Motor neuron (in vitro differentiated cells): ENCODE data around the gene PNMA8C. TPM values are rescaled to one million over a fixed set of nuclear protein-coding genes. Genes with fewer than 3 reads are reported as not detected.
A peak's percentile ranks its signal among the peaks of the same experiment; 100 is the strongest.

Experiments
- ATAC-seq, 8 experiments: fragments of 200-7000 bp; cut with Tn5 transposase; replicated peaks in 6 of 8; 2 replicates each; pipeline ENCODE4 v1.8.0; 2021; ENCODE audit warnings: mild to moderate bottlenecking in 8 of 8, moderate library complexity in 8 of 8
- H3K27ac ChIP-seq, 2 donors: fragments of 250-450 bp; sonication (Bioruptor Pico); 2 replicates each; pipeline ENCODE4 v1.9.0; 2021; ENCODE audit warnings: antibody characterized with exemption in 2 of 2, mild to moderate bottlenecking in 2 of 2, moderate library complexity in 1 of 2
- H3K4me1 ChIP-seq, 2 donors: fragments of 250-450 bp; sonication (Bioruptor Pico); replicated peaks in 1 of 2; 2 replicates each; pipeline ENCODE4 v1.6.1; 2021; ENCODE audit warnings: antibody characterized with exemption in 2 of 2, mild to moderate bottlenecking in 2 of 2, moderate library complexity in 1 of 2
- H3K4me3 ChIP-seq, 5 donors: fragments of 250-450 bp; sonication (Bioruptor Pico); 2 replicates each; pipeline ENCODE4 v1.9.0; 2021; ENCODE audit warnings: antibody characterized with exemption in 5 of 5, mild to moderate bottlenecking in 5 of 5, moderate library complexity in 4 of 5
- WGBS, 10 experiments: fragments of 450-650 bp; shearing (Covaris generic); methylation state at CpG; one replicate each; pipeline ENCODE4 v1.0.0; 2022; 5-methylcytosine and 5-hydroxymethylcytosine counted together
- in situ Hi-C, 9 experiments: fragments of 400-800 bp; cut with MboI; loops; one replicate each; pipeline ENCODE4 v1.15.0; 2021; ENCODE audit warnings: low sequenced_read_pairs in 9 of 9, low pct_unique_long_range_greater_than_20kb in 2 of 9; ENCODE audit not compliant: unreplicated experiment in 9 of 9
- total RNA-seq, 8 experiments: library from RNA; unstranded; fragments of 300-600 nt; gene quantifications; 2 replicates each; pipeline versions ENCODE4 v1.2.3 to v1.2.4, GENCODE V29; 2022

Gene PNMA8C
- total RNA-seq, 8 experiments from 2014 or later = 0.31 to 38.1 (median 22.2) TPM; not detected in 1

DNA sequence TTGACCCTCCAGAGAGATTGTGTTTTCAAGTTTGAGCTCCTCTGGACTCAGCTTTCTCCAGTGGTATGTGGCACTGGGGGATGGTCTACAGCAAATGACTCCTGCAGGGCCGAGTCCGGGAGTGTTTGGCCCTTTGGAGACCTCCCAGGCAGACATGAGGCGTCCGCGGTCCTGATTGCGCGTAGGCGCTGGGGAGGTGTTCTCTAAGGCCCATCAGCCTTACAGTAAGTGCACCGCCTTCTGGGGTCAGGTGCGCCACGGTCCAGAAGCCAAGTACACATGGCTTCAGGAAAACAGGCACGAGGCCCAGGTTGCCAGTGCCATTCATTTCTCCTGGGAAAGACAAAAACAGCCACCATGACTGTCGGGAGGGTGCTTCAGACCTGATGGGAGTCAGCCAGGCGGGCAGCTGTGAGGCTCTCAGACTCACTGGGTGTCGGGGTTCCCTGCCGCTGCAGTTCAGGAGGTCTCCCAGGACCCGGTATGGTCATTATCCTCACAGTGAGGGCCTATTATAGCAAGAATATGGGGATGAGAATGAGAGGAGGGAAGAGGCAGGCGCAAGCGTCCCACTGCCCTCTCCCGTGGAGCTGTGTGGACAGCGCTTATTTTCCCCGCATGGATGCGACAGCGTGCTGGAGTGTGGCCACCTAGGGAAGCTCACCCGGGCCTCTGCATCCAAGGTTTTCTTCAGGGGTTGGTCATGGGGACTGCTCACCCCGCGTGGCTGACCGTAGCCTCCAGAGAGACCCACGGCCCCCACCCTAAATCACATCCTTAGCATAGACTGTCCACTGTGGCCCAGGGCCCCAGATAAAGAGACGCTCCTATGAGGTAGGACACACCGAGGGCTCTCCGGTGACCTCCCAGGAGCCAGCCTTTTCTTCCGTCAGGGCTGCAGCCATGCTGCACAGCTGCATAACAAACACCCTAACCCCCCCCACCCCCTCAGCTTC is 37.2 kb downstream of the PNMA8C start:
- in situ Hi-C loops = loop anchor here in 2 of 9 experiments (25.0 kb wide), 1 partner anchor 96 kb away; the partner anchor contains the start of gene PNMA8B (in 2 of the 2)
- Histone ChIP-seq H3K27ac (peak overlapping the region in 1 of 2 donors; percentile 57), H3K4me3 (no peak overlapping the region), H3K4me1 (peaks cover 14 to 20% of the 10 kb centered on the region in 2 donors)
- 40 to 100% (median 87%) methylated on average over 1 to 16 of the region's 33 CpGs; no CpG with 5 or more reads in 2 of the 10 experiments for WGBS, 10 experiments
- ATAC-seq = peak in 5 of 8 experiments; percentile 2 to 19 (median 8)

DNA sequence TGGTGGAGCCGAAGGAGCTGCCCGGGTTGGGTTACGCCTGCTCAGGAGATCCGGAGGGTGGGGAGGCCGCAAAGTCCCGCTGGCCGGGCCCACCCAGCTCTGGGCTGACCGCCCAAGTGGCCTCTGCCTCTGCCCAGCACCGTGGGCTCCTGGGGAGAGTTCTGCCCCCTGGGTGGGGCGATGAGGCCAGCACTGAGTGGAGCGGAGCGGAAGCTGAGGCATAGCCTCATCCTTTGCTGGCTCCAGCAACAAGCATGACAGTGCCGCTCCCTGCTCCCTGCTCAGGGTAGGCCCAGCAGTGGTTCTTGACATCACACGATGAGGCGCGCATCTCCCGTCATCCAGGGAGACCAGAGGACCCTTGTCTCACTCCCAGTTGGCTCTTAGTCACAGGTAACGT is 37.9 kb downstream of the PNMA8C start:
- WGBS, 10 experiments = 33 to 100% (median 87%) methylated on average over 2 to 3 of the region's 18 CpGs; no CpG with 5 or more reads in 5 of the 10 experiments
- peaks cover 14 to 20% of the 10 kb centered on the region in 2 donors for H3K4me1 ChIP-seq
- ATAC-seq = peak in 7 of 8 experiments; percentile 1 to 85 (median 9)
- no peak overlapping the region for H3K27ac ChIP-seq
- no peak overlapping the region for H3K4me3 ChIP-seq
- in situ Hi-C loops = loop anchor here in 2 of 9 experiments (25.0 kb wide), 1 partner anchor 96 kb away; the partner anchor contains the start of gene PNMA8B (in 2 of the 2)

DNA sequence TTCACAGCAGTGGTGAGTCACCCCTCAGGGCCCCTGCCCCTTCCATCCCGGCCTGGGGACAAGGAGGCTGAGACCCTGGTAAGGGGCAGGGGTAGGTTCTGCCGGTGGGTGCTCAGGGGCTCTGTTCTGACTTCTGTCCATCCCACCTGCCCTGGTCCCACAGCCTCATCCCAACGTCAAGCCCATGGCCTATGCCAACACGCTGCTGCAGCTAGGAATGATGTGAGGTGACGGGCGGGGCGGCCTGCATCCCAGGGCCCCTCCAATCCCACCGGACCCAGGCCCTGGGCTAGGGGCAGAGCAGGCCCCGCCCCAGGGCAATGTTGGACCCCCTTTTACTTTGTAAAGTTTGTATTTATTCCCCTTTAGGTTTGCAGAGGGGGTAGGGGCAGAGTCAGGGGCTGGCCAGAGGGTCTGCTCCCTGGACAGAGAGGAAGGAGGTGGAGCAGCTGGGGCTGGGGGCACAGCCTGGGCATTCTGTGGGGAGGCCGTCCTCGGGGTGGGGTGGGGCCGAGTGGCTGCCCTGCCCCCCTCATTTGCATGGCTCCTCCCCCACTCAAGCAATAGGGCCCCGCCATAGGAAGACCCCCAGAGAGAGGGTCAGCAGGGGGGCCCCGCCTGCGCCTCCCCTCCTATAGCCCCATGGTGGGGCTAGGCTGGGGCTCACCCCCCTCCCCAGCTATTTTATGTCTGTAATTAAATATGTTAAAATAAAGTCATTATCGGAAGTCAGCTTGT is 38.4 kb downstream of the PNMA8C start:
- 50% methylated on average over 1 of the region's 16 CpGs; no CpG with 5 or more reads in 9 of the 10 experiments for WGBS, 10 experiments
- H3K4me3 ChIP-seq = no peak overlapping the region
- peak in 5 of 8 experiments; percentile 5 to 38 (median 17) for ATAC-seq
- peaks cover 14 to 20% of the 10 kb centered on the region in 2 donors for H3K4me1 ChIP-seq
- no peak overlapping the region for H3K27ac ChIP-seq
- in situ Hi-C loops = loop anchor here in 2 of 9 experiments (25.0 kb wide), 1 partner anchor 97 kb away; the partner anchor contains the start of gene PNMA8B (in 2 of the 2)

DNA sequence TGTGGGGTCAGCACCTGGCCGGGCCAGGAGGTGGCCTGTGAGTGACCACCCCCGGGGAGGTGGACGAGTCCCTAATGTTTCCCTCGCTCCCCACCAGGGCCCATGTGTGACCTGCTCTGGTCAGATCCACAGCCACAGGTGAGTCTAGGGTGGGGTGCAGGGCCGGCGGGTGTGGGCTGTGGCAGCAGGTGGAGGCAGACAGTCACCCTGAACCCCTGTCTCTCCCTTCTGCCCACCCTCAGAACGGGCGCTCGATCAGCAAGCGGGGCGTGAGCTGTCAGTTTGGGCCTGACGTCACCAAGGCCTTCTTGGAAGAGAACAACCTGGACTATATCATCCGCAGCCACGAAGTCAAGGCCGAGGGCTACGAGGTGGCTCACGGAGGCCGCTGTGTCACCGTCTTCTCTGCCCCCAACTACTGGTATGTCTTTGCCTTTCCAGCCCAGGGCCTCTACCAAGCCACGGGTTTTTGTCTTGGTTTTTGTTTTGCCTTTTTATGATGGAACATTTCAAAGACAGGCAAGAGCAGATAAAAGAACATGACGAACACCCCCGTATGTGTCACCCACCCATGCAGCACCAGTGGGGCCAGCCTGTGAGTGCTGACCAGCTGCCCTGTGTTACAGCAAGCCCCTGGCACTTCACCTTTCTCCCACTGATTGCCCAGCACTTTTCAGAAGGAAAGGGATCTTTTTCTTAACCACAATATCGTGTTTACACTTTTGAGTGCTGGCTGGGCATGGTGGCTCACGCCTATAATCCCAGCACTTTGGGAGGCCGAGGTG is 40.2 kb downstream of the PNMA8C start:
- H3K4me1 ChIP-seq = peaks cover 10 to 17% of the 10 kb centered on the region in 2 donors
- no peak overlapping the region for H3K27ac ChIP-seq
- no peak for ATAC-seq
- 72 to 100% (median 92%) methylated on average over 1 to 11 of the region's 25 CpGs; no CpG with 5 or more reads in 2 of the 10 experiments for WGBS, 10 experiments
- in situ Hi-C loops = loop anchor here in 2 of 9 experiments (25.0 kb wide), 1 partner anchor 99 kb away; the partner anchor contains the start of gene PNMA8B (in 2 of the 2)
- H3K4me3 ChIP-seq = no peak overlapping the region

DNA sequence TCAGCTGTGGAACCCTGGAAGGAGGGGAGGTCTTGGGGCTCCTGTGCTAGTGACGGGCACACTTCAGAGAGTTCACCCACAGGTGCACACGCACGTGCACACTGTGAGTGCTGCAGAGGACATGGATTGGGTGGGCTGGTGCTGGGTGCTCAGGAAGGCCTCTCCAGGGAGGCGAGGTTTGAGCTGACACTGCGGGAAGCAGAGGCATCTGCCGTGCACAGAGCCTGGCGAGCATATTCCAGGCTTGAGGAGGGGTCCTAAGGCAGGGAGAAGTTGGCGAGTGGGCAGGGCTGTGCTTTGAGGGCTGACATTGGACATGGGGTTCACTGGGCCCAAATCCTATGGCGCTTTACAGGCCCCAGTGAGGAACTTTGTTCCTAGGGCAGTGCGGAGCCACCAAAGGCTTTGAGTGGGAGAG is 41.0 kb downstream of the PNMA8C start:
- no peak overlapping the region for H3K27ac ChIP-seq
- H3K4me1 ChIP-seq = peaks cover 10 to 14% of the 10 kb centered on the region in 2 donors
- in situ Hi-C loops = loop anchor here in 2 of 9 experiments (25.0 kb wide), 1 partner anchor 100 kb away; the partner anchor contains the start of gene PNMA8B (in 2 of the 2)
- H3K4me3 ChIP-seq = no peak overlapping the region
- ATAC-seq = no peak
- 88 to 100% methylated on average over 1 to 5 of the region's 10 CpGs; no CpG with 5 or more reads in 8 of the 10 experiments for WGBS, 10 experiments

DNA sequence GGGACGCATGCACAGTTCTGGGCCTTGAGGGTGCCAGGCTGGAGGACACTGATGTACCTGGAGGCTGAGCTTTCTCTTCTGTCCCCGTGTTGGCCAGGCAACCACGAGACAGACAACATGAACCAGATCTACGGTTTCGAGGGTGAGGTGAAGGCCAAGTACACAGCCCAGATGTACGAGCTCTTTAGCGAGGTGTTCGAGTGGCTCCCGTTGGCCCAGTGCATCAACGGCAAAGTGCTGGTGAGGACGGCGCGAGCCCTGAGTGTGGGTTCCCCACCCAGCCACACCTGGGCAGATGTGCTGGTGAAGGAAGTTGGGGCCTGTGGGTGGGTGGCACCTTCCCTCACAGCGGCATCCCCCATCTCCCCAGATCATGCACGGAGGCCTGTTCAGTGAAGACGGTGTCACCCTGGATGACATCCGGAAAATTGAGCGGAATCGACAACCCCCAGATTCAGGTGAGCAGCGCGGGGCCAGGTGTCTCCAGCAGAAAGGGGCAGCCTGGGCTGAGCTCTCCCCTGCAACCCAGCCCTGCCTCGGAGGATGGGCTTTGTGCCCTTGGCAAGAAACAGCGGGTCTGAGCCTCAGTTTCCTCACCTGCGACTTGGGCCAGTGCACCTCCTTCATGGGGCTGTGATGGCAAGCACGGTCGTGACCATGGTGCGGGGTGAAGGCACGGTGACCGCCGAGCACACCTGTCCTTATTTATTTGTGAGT is 41.6 kb downstream of the PNMA8C start:
- peaks cover 6 to 9% of the 10 kb centered on the region in 2 donors for H3K4me1 ChIP-seq
- 80 to 100% (median 92%) methylated on average over 1 to 24 of the region's 30 CpGs; no CpG with 5 or more reads in 6 of the 10 experiments for WGBS, 10 experiments
- no peak overlapping the region for H3K4me3 ChIP-seq
- in situ Hi-C loops = loop anchor here in 2 of 9 experiments (25.0 kb wide), 1 partner anchor 100 kb away; the partner anchor contains the start of gene PNMA8B (in 2 of the 2)
- H3K27ac ChIP-seq = no peak overlapping the region
- no peak for ATAC-seq

DNA sequence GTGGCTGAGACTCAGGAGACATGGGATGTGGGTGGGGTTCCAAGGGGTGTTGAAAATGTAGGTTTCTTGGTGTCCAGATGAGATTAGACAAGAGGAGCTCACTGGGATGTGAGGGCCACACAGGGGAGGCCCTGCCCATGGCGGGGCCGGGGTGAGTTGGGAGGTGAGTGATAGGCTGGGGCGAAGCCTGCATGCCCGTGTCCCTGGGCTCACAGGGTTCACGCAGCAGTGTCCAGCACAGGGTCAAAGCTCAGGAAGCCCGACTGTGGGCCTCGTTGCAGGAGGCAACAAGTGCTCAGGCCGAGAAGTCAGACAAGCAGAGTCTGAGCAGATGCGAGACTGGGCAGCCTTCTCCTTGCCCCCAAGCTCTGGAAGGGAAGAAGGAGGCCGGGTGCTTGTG is 42.6 kb downstream of the PNMA8C start:
- in situ Hi-C loops = loop anchor here in 2 of 9 experiments (25.0 kb wide), 1 partner anchor 101 kb away; the partner anchor contains the start of gene PNMA8B (in 2 of the 2)
- ATAC-seq = no peak
- Histone ChIP-seq H3K4me1 (no peaks in the 10 kb centered on the region), H3K27ac (no peak overlapping the region), H3K4me3 (no peak overlapping the region)
- WGBS, 10 experiments = 82 to 100% (median 100%) methylated on average over 1 to 4 of the region's 10 CpGs; no CpG with 5 or more reads in 6 of the 10 experiments

DNA sequence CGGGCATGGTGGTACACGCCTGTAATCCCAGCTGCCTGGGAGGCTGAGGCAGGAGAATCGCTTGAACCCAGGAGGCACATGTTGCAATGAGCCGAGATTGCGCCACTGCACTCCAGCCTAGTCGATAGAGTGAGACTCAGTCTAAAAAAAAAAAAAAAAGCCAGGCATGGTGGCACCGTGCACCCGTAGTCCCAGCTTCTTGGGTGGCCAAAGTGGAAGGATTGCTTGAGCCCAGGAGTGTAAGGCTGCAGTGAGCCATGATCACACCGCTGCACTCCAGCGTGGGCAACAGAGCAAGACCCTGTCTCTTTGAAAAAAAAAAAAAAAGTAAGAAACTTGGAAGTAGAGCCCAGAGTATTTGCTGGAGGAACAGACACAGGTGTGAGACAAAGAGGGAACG is 43.1 kb downstream of the PNMA8C start:
- WGBS, 10 experiments = 50 to 100% (median 98%) methylated on average over 1 to 4 of the region's 11 CpGs; no CpG with 5 or more reads in 2 of the 10 experiments
- in situ Hi-C loops = loop anchor here in 2 of 9 experiments (25.0 kb wide), 1 partner anchor 102 kb away; the partner anchor contains the start of gene PNMA8B (in 2 of the 2)

DNA sequence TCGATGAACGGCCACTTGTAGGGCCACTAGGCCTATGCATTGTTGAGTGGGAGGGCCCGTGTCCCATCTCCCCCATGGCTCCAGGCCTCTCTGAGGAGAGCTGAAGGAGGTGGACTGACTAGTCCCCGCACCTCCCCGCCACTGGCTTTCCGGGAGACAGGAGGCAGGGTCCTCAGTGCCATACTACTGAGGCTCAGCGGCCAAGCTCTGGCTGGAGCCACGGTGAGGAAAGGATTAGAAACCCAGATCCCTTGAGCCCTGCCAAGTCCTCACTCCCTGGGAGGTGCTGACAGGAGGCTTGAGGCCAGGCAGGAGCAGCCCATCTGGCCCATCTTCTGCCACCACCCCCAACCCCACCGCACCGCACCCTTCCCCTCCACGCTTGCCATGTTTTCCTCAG is 44.3 kb downstream of the PNMA8C start:
- 60 to 100% (median 87%) methylated on average over 1 to 6 of the region's 11 CpGs; no CpG with 5 or more reads in 6 of the 10 experiments for WGBS, 10 experiments
- Histone ChIP-seq H3K4me3 (no peak overlapping the region), H3K4me1 (no peaks in the 10 kb centered on the region), H3K27ac (no peak overlapping the region)
- peak in 1 of 8 experiments; percentile 17 for ATAC-seq
- in situ Hi-C loops = loop anchor here in 2 of 9 experiments (25.0 kb wide), 1 partner anchor 103 kb away; the partner anchor contains the start of gene PNMA8B (in 2 of the 2)

More for the DNA sequence above, 43.1 kb downstream of the PNMA8C start:
- H3K27ac ChIP-seq = no peak overlapping the region
- ATAC-seq = no peak
- no peak overlapping the region for H3K4me3 ChIP-seq
- no peaks in the 10 kb centered on the region for H3K4me1 ChIP-seq

DNA sequence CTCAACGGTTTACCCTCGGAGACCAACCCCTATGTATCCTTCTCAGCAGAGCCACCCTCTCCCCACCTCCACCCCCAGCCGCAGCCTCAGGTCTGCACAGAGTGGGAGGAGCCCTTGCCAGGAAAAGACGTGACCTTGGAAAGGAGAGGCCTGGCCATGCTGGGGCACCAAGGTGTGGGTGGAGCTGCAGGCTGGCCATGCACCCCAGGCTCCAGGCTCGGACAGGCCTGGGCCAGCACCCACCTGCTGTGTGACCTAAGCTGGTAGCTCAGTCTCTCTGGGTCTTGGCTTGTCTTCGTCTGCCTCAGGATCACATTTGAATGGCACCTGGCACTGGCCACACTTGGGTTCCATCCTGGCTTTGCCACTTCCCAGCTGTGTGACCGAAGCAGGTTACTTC is 44.9 kb downstream of the PNMA8C start:
- in situ Hi-C loops = loop anchor here in 2 of 9 experiments (25.0 kb wide), 1 partner anchor 103 kb away; the partner anchor contains the start of gene PNMA8B (in 2 of the 2)
- Histone ChIP-seq H3K4me1 (no peaks in the 10 kb centered on the region), H3K27ac (no peak overlapping the region), H3K4me3 (no peak overlapping the region)
- WGBS, 10 experiments = 90 to 100% (median 100%) methylated on average over 1 to 3 of the region's 7 CpGs; no CpG with 5 or more reads in 3 of the 10 experiments
- peak in 1 of 8 experiments; percentile 17 for ATAC-seq
